Spleen (tissue), 7 donors: ENCODE data around the gene AFMID.

Source experiments
- CTCF ChIP-seq, 11 experiments: fragments of 200-600 bp in 7 of 11; fragments of 450-650 bp in 4 of 11; sonication (generic) in 4 of 11; IDR thresholded peaks in 8 of 11; conservative IDR thresholded peaks in 3 of 11; 1 replicate in 7 of 11; 2 replicates in 4 of 11; pipeline versions ENCODE4 v1.4.0 to v1.8.0; 2016 to 2021; ENCODE audit warnings: antibody characterized with exemption in 11 of 11, inconsistent platforms in 4 of 11, mild to moderate bottlenecking in 1 of 11
- POLR2AphosphoS5 ChIP-seq, 3 donors: sonication (generic); formaldehyde crosslinking; IDR thresholded peaks; one replicate each; pipeline ENCODE4 v1.5.1; 2017; ENCODE audit warnings: antibody characterized with exemption in 3 of 3
- donor health status: DM: no; HTN: no; CAD: no; lungs with moderate emphysema.
- donor health status: DM: no; HTN: no; CAD: no.
- donor health status: DM: no; HTN: no; CAD: no.

GRCh38 chr17:78225088-78225865 is 38.1 kb downstream of the AFMID start:
- TF ChIP-seq CTCF (IDR thresholded peaks at IDR 0.05 in 8 of 11, conservative IDR thresholded peaks at IDR 0.05 in 3 of 11) (no peak), POLR2AphosphoS5 (IDR thresholded peaks at IDR 0.05) (no peak)
